ENCODE data around the gene PDZD2.

The PDZD2 gene

DNA sequence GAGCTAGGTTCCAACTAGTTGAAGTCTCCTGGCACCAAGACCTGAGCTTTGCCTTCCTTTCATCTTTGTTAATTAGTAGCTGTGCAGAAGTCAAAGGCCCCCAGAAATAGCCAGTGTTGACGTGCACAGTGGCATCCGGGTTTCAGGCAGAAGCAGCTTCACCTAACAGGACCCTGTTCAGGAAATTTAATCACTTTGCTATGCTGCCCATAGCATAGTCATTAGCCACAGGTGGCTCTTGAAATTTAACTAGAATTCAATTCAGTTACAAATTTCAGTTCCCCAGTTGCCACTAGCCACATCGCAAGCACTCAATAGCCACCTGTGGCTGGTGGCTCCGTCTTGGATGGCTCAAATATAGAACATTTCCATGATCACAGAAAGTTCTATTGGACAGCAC lies 356.1 kb downstream of the PDZD2 start:
- WGBS (ENCODE audit: extremely low coverage, insufficient coverage, insufficient read length), result no CpG with 5 or more reads among the region's 4 CpGs
- no peaks in the 10 kb centered on the region for H3K79me2 ChIP-seq (ENCODE audit: control insufficient read depth, insufficient read depth, low read length, poor library complexity)

DNA sequence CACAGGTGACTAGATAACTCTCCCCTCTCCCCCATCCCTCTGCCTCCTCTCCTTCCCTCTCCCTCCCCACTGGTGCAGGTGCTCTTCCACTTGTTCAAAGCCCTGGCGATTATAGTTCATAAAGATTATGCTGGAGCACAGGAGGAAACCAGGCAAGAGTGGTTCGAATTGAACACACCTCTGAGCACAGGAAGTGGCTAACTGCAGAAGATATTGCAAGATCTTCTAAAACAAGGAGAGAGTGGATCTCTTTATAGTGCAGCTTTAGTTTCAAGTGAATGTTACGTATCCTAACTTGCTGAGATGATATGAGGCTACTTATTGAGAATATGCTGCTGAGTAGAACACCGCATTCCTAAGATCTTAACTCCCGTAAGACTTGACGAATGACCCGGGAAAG lies 356.8 kb downstream of the PDZD2 start:
- Histone ChIP-seq H3K4me3 (ENCODE audit: low read depth, low read length) (no peak overlapping the region), H2AK5ac (ENCODE audit: low read length) (no peak overlapping the region), H2BK12ac (ENCODE audit: low read length) (no peak overlapping the region), H2BK5ac (ENCODE audit: low read depth, low read length, poor library complexity) (no peak overlapping the region), H3K18ac (ENCODE audit: low read length) (no peak overlapping the region), H3K4me1 (ENCODE audit: control insufficient read depth in 1 of 2, insufficient read depth in 2 of 2, low read length in 2 of 2) (no peaks in the 10 kb centered on the region), H2AFZ (ENCODE audit: insufficient read depth, low read length, poor library complexity) (no peak overlapping the region), H3K36me3 (ENCODE audit: control insufficient read depth in 1 of 2, insufficient read depth in 2 of 2, low read length in 2 of 2) (no peaks in the 10 kb centered on the region), H3K79me2 (ENCODE audit: control insufficient read depth, insufficient read depth, low read length, poor library complexity) (no peaks in the 10 kb centered on the region), H3K4ac (ENCODE audit: low read depth, low read length) (no peak overlapping the region), H3K9me3 (ENCODE audit: insufficient read depth, low read depth, low read length) (no peaks in the 10 kb centered on the region), H3K79me1 (ENCODE audit: low read length) (no peaks in the 10 kb centered on the region), H3K4me2 (ENCODE audit: low read length) (no peak overlapping the region), H3K14ac (ENCODE audit: low read length) (no peak overlapping the region), H4K91ac (ENCODE audit: low read depth, low read length) (no peak overlapping the region), H3K27me3 (ENCODE audit: insufficient read depth, low read length) (no peaks in the 10 kb centered on the region), H3K27ac (ENCODE audit: low read depth, low read length) (no peak overlapping the region), H3K9ac (ENCODE audit: low read length) (no peak overlapping the region), H4K8ac (ENCODE audit: low read depth, low read length) (no peak overlapping the region), H2BK120ac (ENCODE audit: insufficient read depth, low read length, poor library complexity) (no peak overlapping the region), H4K12ac (ENCODE audit: low read depth, low read length) (no peak overlapping the region), H3K23ac (ENCODE audit: low read length) (no peak overlapping the region)
- DNase-seq, result no peak
- no CpG with 5 or more reads among the region's 7 CpGs for WGBS (ENCODE audit: extremely low coverage, insufficient coverage, insufficient read length)

More for the DNA sequence above, 356.1 kb downstream of the PDZD2 start:
- H3K79me1 ChIP-seq (ENCODE audit: low read length), result no peaks in the 10 kb centered on the region
- no peaks in the 10 kb centered on the region for H3K27me3 ChIP-seq (ENCODE audit: insufficient read depth, low read length)
- no peak overlapping the region for H3K4me3 ChIP-seq (ENCODE audit: low read depth, low read length)
- no peak overlapping the region for H3K23ac ChIP-seq (ENCODE audit: low read length)
- H3K36me3 ChIP-seq (ENCODE audit: control insufficient read depth in 1 of 2, insufficient read depth in 2 of 2, low read length in 2 of 2), result no peaks in the 10 kb centered on the region
- no peak for DNase-seq
- no peak overlapping the region for H4K8ac ChIP-seq (ENCODE audit: low read depth, low read length)
- no peak overlapping the region for H2BK120ac ChIP-seq (ENCODE audit: insufficient read depth, low read length, poor library complexity)
- H2BK12ac ChIP-seq (ENCODE audit: low read length), result no peak overlapping the region
- no peak overlapping the region for H2AFZ ChIP-seq (ENCODE audit: insufficient read depth, low read length, poor library complexity)
- H3K27ac ChIP-seq (ENCODE audit: low read depth, low read length), result no peak overlapping the region
- no peak overlapping the region for H3K14ac ChIP-seq (ENCODE audit: low read length)
- no peak overlapping the region for H3K9ac ChIP-seq (ENCODE audit: low read length)
- no peak overlapping the region for H4K12ac ChIP-seq (ENCODE audit: low read depth, low read length)
- no peak overlapping the region for H4K91ac ChIP-seq (ENCODE audit: low read depth, low read length)
- H3K9me3 ChIP-seq (ENCODE audit: insufficient read depth, low read depth, low read length), result no peaks in the 10 kb centered on the region
- H3K18ac ChIP-seq (ENCODE audit: low read length), result no peak overlapping the region
- H2BK5ac ChIP-seq (ENCODE audit: low read depth, low read length, poor library complexity), result no peak overlapping the region
- H2AK5ac ChIP-seq (ENCODE audit: low read length), result no peak overlapping the region
- no peak overlapping the region for H3K4ac ChIP-seq (ENCODE audit: low read depth, low read length)
- no peaks in the 10 kb centered on the region for H3K4me1 ChIP-seq (ENCODE audit: control insufficient read depth in 1 of 2, insufficient read depth in 2 of 2, low read length in 2 of 2)
- H3K4me2 ChIP-seq (ENCODE audit: low read length), result no peak overlapping the region

DNA sequence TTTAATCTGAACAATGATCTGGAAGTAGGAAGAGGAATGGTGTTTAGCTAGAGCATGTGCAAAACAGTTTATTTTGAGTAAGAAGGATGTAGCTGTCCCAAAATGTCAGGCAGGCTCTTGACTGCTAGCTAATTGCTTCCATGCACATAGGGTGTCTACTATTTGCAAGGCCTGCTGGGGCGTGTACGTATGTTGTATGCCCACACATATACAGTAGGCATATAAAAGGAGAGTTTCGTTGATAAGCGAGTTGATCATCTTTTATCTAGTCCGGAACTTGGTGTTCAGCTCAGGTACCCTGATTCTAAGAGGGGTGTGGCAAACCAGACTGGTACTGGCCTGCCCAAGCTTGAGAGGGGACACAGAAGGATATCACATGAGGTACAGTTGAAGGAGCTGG lies 358.0 kb downstream of the PDZD2 start:
- Histone ChIP-seq H2BK120ac (ENCODE audit: insufficient read depth, low read length, poor library complexity) (no peak overlapping the region), H3K4ac (ENCODE audit: low read depth, low read length) (no peak overlapping the region), H4K12ac (ENCODE audit: low read depth, low read length) (no peak overlapping the region), H3K23ac (ENCODE audit: low read length) (no peak overlapping the region), H4K8ac (ENCODE audit: low read depth, low read length) (no peak overlapping the region), H2AK5ac (ENCODE audit: low read length) (no peak overlapping the region), H3K27me3 (ENCODE audit: insufficient read depth, low read length) (no peaks in the 10 kb centered on the region), H3K27ac (ENCODE audit: low read depth, low read length) (no peak overlapping the region), H3K4me1 (ENCODE audit: control insufficient read depth in 1 of 2, insufficient read depth in 2 of 2, low read length in 2 of 2) (no peaks in the 10 kb centered on the region), H3K9ac (ENCODE audit: low read length) (no peak overlapping the region), H4K91ac (ENCODE audit: low read depth, low read length) (no peak overlapping the region), H3K4me3 (ENCODE audit: low read depth, low read length) (no peak overlapping the region), H2BK12ac (ENCODE audit: low read length) (no peak overlapping the region), H3K18ac (ENCODE audit: low read length) (no peak overlapping the region), H3K4me2 (ENCODE audit: low read length) (no peak overlapping the region), H3K79me1 (ENCODE audit: low read length) (no peaks in the 10 kb centered on the region), H2AFZ (ENCODE audit: insufficient read depth, low read length, poor library complexity) (no peak overlapping the region), H3K14ac (ENCODE audit: low read length) (no peak overlapping the region), H3K79me2 (ENCODE audit: control insufficient read depth, insufficient read depth, low read length, poor library complexity) (no peaks in the 10 kb centered on the region), H3K9me3 (ENCODE audit: insufficient read depth, low read depth, low read length) (no peaks in the 10 kb centered on the region), H2BK5ac (ENCODE audit: low read depth, low read length, poor library complexity) (no peak overlapping the region), H3K36me3 (ENCODE audit: control insufficient read depth in 1 of 2, insufficient read depth in 2 of 2, low read length in 2 of 2) (no peaks in the 10 kb centered on the region)
- WGBS (ENCODE audit: extremely low coverage, insufficient coverage, insufficient read length), result no CpG with 5 or more reads among the region's 5 CpGs
- DNase-seq, result no peak

DNA sequence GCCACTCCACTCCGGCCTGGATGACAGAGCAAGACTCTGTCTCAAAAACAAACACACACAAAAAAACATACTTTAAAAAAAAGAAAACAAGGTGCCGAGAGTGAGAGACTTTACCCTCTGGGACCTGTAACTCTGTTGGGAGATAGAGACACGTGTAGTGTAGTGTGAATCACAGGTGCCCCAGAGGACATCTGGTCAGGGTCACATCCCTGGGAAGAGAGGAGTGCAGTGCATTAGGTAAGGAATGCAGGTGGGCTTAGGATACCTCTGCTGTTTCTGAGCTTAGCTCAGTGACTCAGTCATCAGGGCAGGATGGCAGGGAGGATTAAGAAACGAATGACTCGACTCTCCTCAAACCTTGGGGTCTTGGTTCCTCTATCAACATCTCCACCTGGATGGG lies 360.5 kb downstream of the PDZD2 start:
- Histone ChIP-seq H3K27ac (ENCODE audit: low read depth, low read length) (no peak overlapping the region), H2BK120ac (ENCODE audit: insufficient read depth, low read length, poor library complexity) (no peak overlapping the region), H2BK5ac (ENCODE audit: low read depth, low read length, poor library complexity) (no peak overlapping the region), H3K18ac (ENCODE audit: low read length) (no peak overlapping the region), H3K4me2 (ENCODE audit: low read length) (no peak overlapping the region), H3K27me3 (ENCODE audit: insufficient read depth, low read length) (no peaks in the 10 kb centered on the region), H4K91ac (ENCODE audit: low read depth, low read length) (no peak overlapping the region), H2AK5ac (ENCODE audit: low read length) (no peak overlapping the region), H3K4me1 (ENCODE audit: control insufficient read depth in 1 of 2, insufficient read depth in 2 of 2, low read length in 2 of 2) (no peaks in the 10 kb centered on the region), H2AFZ (ENCODE audit: insufficient read depth, low read length, poor library complexity) (no peak overlapping the region), H3K36me3 (ENCODE audit: control insufficient read depth in 1 of 2, insufficient read depth in 2 of 2, low read length in 2 of 2) (no peaks in the 10 kb centered on the region), H3K4me3 (ENCODE audit: low read depth, low read length) (no peak overlapping the region), H3K9ac (ENCODE audit: low read length) (no peak overlapping the region), H2BK12ac (ENCODE audit: low read length) (no peak overlapping the region), H3K14ac (ENCODE audit: low read length) (no peak overlapping the region), H3K79me2 (ENCODE audit: control insufficient read depth, insufficient read depth, low read length, poor library complexity) (no peaks in the 10 kb centered on the region), H3K9me3 (ENCODE audit: insufficient read depth, low read depth, low read length) (peaks cover 4% of the 10 kb centered on the region), H4K12ac (ENCODE audit: low read depth, low read length) (no peak overlapping the region), H4K8ac (ENCODE audit: low read depth, low read length) (no peak overlapping the region), H3K4ac (ENCODE audit: low read depth, low read length) (no peak overlapping the region), H3K23ac (ENCODE audit: low read length) (no peak overlapping the region), H3K79me1 (ENCODE audit: low read length) (no peaks in the 10 kb centered on the region)
- WGBS (ENCODE audit: extremely low coverage, insufficient coverage, insufficient read length), result no CpG with 5 or more reads among the region's 5 CpGs
- no peak for DNase-seq
